ENCODE measurements around the gene ARL4C. TPM values are rescaled to one million over a fixed set of nuclear protein-coding genes. Genes with fewer than 3 reads are reported as not detected.
A peak's percentile ranks its signal among the peaks of the same experiment; 100 is the strongest.

Gene ARL4C
- total RNA-seq, 4 donors from 2014 or later: 0.32 to 3.6 (median 0.46) TPM

DNA sequence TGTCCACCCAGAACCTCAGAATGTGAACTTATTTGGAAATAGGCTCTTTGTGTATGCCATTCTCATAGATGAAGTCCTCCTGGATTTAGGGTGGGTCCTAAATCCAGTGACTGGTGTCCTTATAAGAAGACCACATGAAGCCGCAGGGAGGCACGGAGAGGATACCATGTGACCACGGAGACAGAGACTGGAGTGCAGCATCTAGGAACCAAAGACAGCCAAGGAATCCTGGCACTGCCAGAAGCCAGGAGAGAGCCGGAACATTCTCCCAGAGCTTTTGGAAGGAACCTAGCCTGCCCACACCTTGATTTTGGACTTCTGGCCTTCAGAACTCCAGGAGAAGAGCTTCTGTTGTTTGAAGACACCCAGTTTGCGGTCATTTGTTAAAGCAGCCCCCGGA is 49.7 kb downstream of the ARL4C start:
- Histone ChIP-seq H3K27ac (no peak overlapping the region), H3K27me3 (no peaks in the 10 kb centered on the region), H3K36me3 (no peaks in the 10 kb centered on the region), H3K4me3 (no peak overlapping the region), H3K4me1 (peaks cover 0 to 4% of the 10 kb centered on the region in 2 donors), H3K9me3 (no peaks in the 10 kb centered on the region)
- TF ChIP-seq POLR2A (IDR thresholded peaks at IDR 0.05) (no peak), CTCF (IDR thresholded peaks at IDR 0.05 in 4 of 5, conservative IDR thresholded peaks at IDR 0.05 in 1 of 5) (no peak)
- intact Hi-C loops (cut with DNase I; ENCODE audit: low total_unique reads) (no loop called here), in situ Hi-C loops (cut with MboI; ENCODE audit: low sequenced_read_pairs in 4 of 4) (no loop called here)
- no peak for DNase-seq
- no peak for ATAC-seq

- H3K4me3 ChIP-seq: no peak overlapping the region
- intact Hi-C loops (cut with DNase I; ENCODE audit: low total_unique reads) (no loop called here), in situ Hi-C loops (cut with MboI; ENCODE audit: low sequenced_read_pairs in 4 of 4) (no loop called here)
- no peaks in the 10 kb centered on the region for H3K27me3 ChIP-seq
- TF ChIP-seq CTCF (IDR thresholded peaks at IDR 0.05 in 4 of 5, conservative IDR thresholded peaks at IDR 0.05 in 1 of 5) (no peak), POLR2A (IDR thresholded peaks at IDR 0.05) (peak in 1 of 2 donors; percentile 34)
- no peaks in the 10 kb centered on the region for H3K9me3 ChIP-seq
- no peaks in the 10 kb centered on the region for H3K36me3 ChIP-seq
- DNase-seq (peak; percentile 43 to 60), ATAC-seq (peak; percentile 24 to 36)
- no peak overlapping the region for H3K27ac ChIP-seq
- peaks cover 0 to 4% of the 10 kb centered on the region in 2 donors for H3K4me1 ChIP-seq
Observed at GRCh38 chr2:234446404-234447076, 50.3 kb downstream of the ARL4C start.

DNA sequence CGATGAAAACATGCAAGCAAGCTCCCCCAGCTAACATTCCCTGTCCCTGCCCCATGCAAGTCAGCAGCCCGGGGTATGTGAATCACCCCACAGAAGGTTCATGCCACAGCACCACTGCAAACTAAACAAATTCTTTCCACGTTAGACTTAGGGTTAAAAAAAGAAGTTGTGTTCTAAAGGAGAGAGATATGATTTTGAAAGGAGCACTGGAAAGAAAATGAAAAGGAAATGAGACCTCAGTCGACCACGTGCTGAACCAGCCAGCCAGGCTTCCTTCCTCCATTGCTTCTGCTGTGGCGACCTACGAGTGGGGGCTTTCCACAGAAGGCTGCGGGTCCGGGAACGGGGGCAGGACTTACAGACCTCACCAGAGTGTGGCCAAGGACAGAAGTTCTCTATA is 52.0 kb downstream of the ARL4C start:
- DNase-seq (peak in 1 of 2 donors; percentile 21), ATAC-seq (peak in 1 of 2 donors; percentile 78)
- Histone ChIP-seq H3K9me3 (no peaks in the 10 kb centered on the region), H3K27me3 (no peaks in the 10 kb centered on the region), H3K4me3 (no peak overlapping the region), H3K27ac (no peak overlapping the region), H3K36me3 (no peaks in the 10 kb centered on the region), H3K4me1 (peaks cover 0 to 4% of the 10 kb centered on the region in 2 donors)
- in situ Hi-C loops (cut with MboI; ENCODE audit: low sequenced_read_pairs in 4 of 4): no loop called here
- intact Hi-C loops (cut with DNase I; ENCODE audit: low total_unique reads): no loop called here
- TF ChIP-seq CTCF (IDR thresholded peaks at IDR 0.05 in 4 of 5, conservative IDR thresholded peaks at IDR 0.05 in 1 of 5) (no peak), POLR2A (IDR thresholded peaks at IDR 0.05) (no peak)

DNA sequence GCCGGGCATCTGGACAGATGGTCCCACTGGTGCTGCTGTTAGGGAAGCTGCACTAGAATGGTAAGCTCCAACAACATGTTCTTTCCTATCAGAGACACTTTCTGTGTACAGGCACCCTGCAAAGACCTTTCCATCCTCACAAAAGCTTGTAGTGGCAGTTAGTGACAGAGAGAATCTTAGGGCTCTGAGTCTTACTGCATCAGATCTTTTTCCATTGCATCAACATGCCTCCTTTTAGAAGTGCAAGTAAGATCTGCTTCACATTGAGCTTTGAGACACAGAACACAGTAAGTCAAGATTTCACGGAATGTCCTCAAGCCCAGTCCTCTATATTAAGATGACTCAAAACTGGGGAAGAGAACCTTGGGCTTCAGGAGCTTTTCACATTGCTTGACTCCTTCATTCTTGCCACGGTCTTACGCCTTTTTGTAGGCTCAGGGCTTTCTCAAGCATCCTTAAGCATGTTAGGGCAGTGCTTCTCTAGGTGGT is 52.6 kb downstream of the ARL4C start:
- Histone ChIP-seq H3K27me3 (no peaks in the 10 kb centered on the region), H3K4me3 (no peak overlapping the region), H3K9me3 (no peaks in the 10 kb centered on the region), H3K27ac (no peak overlapping the region), H3K36me3 (no peaks in the 10 kb centered on the region), H3K4me1 (peaks cover 0 to 4% of the 10 kb centered on the region in 2 donors)
- peak in 1 of 2 donors; percentile 11 for ATAC-seq
- DNase-seq: no peak
- intact Hi-C loops (cut with DNase I; ENCODE audit: low total_unique reads) (no loop called here), in situ Hi-C loops (cut with MboI; ENCODE audit: low sequenced_read_pairs in 4 of 4) (no loop called here)
- TF ChIP-seq CTCF (IDR thresholded peaks at IDR 0.05 in 4 of 5, conservative IDR thresholded peaks at IDR 0.05 in 1 of 5) (no peak), POLR2A (IDR thresholded peaks at IDR 0.05) (no peak)
